HepG2 (cell line): ENCODE results near the gene CILP2. TPM values are rescaled to one million over a fixed set of nuclear protein-coding genes. Genes with fewer than 3 reads are reported as not detected.
A peak's percentile ranks its signal among the peaks of the same experiment; 100 is the strongest.

ENCODE experiments used
- ATAC-seq: fragments of 200-7000 bp; cut with Tn5 transposase; 3 replicates; pipeline ENCODE4 v1.9.1; 2020; ENCODE audit warnings: mild to moderate bottlenecking, moderate library complexity
- BruUV-seq: library from RNA; stranded (reverse); fragments of 400-500 nt; replicated peaks from 2 replicates; lab custom pipeline; 2021; lab: Mats Ljungman, UMichigan
- CTCF ChIA-PET: fragments of 300-600 bp; formaldehyde crosslinking; extraction: SDS; loops from one replicate; lab custom pipeline; 2021; ENCODE audit warnings: low total read pairs, inconsistent platforms, low intra/inter-chr PET ratio; lab: Yijun Ruan, JAX
- POLR2A ChIA-PET: fragments of 350-600 bp; sonication (Branson Sonifier 250); formaldehyde crosslinking; loops from one replicate; lab custom pipeline; 2020; ENCODE audit warnings: antibody characterized with exemption, inconsistent platforms; lab: Yijun Ruan, JAX
- DNase-seq: peaks from one replicate; pipeline ENCODE4 v3.0.0-alpha.2; 2015; ENCODE audit warnings: low spot score
- FAIRE-seq: peaks from 3 replicates; lab custom pipeline; 2011; peaks lifted over from hg19 to GRCh38; lab: Jason Lieb, UNC
- H2AFZ ChIP-seq: one replicate; pipeline ENCODE4 v1.6.1; 2011; ENCODE audit warnings: low read length, inconsistent platforms
- H3K27ac ChIP-seq: fragments of 300-600 bp; 3 replicates; pipeline ENCODE4 v1.8.0; 2011; ENCODE audit warnings: mixed run types, mild to moderate bottlenecking, mixed read lengths, low read length, inconsistent platforms; ENCODE audit not compliant: insufficient read depth; ENCODE audit errors: extremely low read length
- H3K27me3 ChIP-seq, 2 experiments: fragments of 200-600 bp in 1 of 2; 2 replicates in 1 of 2; 3 replicates in 1 of 2; pipeline versions ENCODE4 v1.6.0 to v1.8.0; 2011; ENCODE audit warnings: low read length in 2 of 2, mild to moderate bottlenecking in 2 of 2, moderate library complexity in 2 of 2, inconsistent platforms in 1 of 2; ENCODE audit not compliant: insufficient read depth in 2 of 2, control insufficient read depth in 1 of 2
- H3K36me3 ChIP-seq, 2 experiments: fragments of 200-600 bp in 1 of 2; replicated peaks in 1 of 2; 2 replicates in 1 of 2; 3 replicates in 1 of 2; pipeline versions ENCODE4 v1.5.1 to v1.8.0; 2011; ENCODE audit warnings: low read length in 2 of 2, inconsistent platforms in 1 of 2; ENCODE audit not compliant: insufficient read depth in 2 of 2, control insufficient read depth in 1 of 2
- H3K4me1 ChIP-seq: 2 replicates; pipeline ENCODE4 v1.5.1; 2012; ENCODE audit warnings: low read length, inconsistent platforms; ENCODE audit not compliant: insufficient read depth
- H3K4me2 ChIP-seq: 2 replicates; pipeline ENCODE4 v1.6.0; 2011; ENCODE audit warnings: low read depth, low read length, inconsistent platforms
- H3K4me3 ChIP-seq, 3 experiments: fragments of 200-600 bp in 1 of 3; sonication (generic), shearing (Covaris generic) in 1 of 3; replicated peaks in 1 of 3; 2 replicates each; pipeline ENCODE4 v1.5.1; 2011 to 2016; ENCODE audit warnings: low read length in 3 of 3, inconsistent platforms in 2 of 3, low read depth in 2 of 3, mild to moderate bottlenecking in 2 of 3, control low read depth in 1 of 3, mixed read lengths in 1 of 3; ENCODE audit not compliant: insufficient read depth in 1 of 3
- H3K79me2 ChIP-seq: one replicate; pipeline ENCODE4 v1.6.1; 2011; ENCODE audit warnings: low read length, inconsistent platforms; ENCODE audit not compliant: insufficient read depth
- H3K9ac ChIP-seq: 2 replicates; pipeline ENCODE4 v1.6.0; 2011; ENCODE audit warnings: mild to moderate bottlenecking, low read depth, low read length, inconsistent platforms; ENCODE audit not compliant: insufficient read depth
- H3K9me3 ChIP-seq: 2 replicates; pipeline ENCODE4 v1.5.1; 2012; ENCODE audit warnings: mild to moderate bottlenecking, low read length
- H4K20me1 ChIP-seq: 2 replicates; pipeline ENCODE4 v1.6.0; 2011; ENCODE audit warnings: inconsistent platforms, mild to moderate bottlenecking, low read length, moderate library complexity; ENCODE audit not compliant: insufficient read depth
- ADNP ChIP-seq: sonication (generic); formaldehyde crosslinking; IDR thresholded peaks from 2 replicates; pipeline ENCODE4 v1.4.0; 2020; ENCODE audit warnings: missing genetic modification reagents
- AGO1 ChIP-seq: fragments of 200-400 bp; formaldehyde crosslinking; IDR thresholded peaks from 2 replicates; pipeline ENCODE4 v1.6.1; 2017; ENCODE audit warnings: mild to moderate bottlenecking, low read depth, low read length, moderate library complexity; ENCODE audit not compliant: poor library complexity, severe bottlenecking
- MTA3 ChIP-seq: sonication (generic); formaldehyde crosslinking; IDR thresholded peaks from 2 replicates; pipeline ENCODE4 v1.4.0; 2020; ENCODE audit warnings: missing genetic modification reagents
- NCOR1 ChIP-seq: fragments of 200-600 bp; sonication (generic); IDR thresholded peaks from 2 replicates; pipeline ENCODE4 v1.7.0; 2017; ENCODE audit warnings: antibody characterized with exemption, low read length, borderline replicate concordance
- POLR2G ChIP-seq: fragments of 200-400 bp; formaldehyde crosslinking; IDR thresholded peaks from 2 replicates; pipeline ENCODE4 v1.6.1; 2018; ENCODE audit warnings: mild to moderate bottlenecking, low read depth, low read length, moderate library complexity
- TCF12 ChIP-seq, 2 experiments: fragments of 450-650 bp in 1 of 2; sonication (generic) in 1 of 2; formaldehyde crosslinking in 1 of 2; IDR thresholded peaks; 2 replicates each; pipeline versions ENCODE4 v1.6.1 to v1.8.0; 2017 to 2022; ENCODE audit warnings: antibody characterized with exemption in 1 of 2, mild to moderate bottlenecking in 1 of 2, missing genetic modification reagents in 1 of 2, moderate library complexity in 1 of 2
- TGIF2 ChIP-seq: IDR thresholded peaks from 2 replicates; pipeline ENCODE4 v1.6.1; 2016; ENCODE audit warnings: control low read depth, missing compliant biosample characterization
- ZBTB42 ChIP-seq: sonication (generic); formaldehyde crosslinking; IDR thresholded peaks from 2 replicates; pipeline ENCODE4 v1.5.0; 2020; ENCODE audit warnings: mild to moderate bottlenecking, missing genetic modification reagents
- ZNF547 ChIP-seq: sonication (generic); formaldehyde crosslinking; IDR thresholded peaks from 2 replicates; pipeline ENCODE4 v1.5.1; 2020; ENCODE audit warnings: mild to moderate bottlenecking, missing genetic modification reagents
- ZNF614 ChIP-seq: IDR thresholded peaks from 2 replicates; pipeline ENCODE4 v1.6.1; 2018; ENCODE audit warnings: missing biosample characterization, missing genetic modification reagents, inconsistent platforms, borderline replicate concordance
- ZNF629 ChIP-seq: sonication (generic); formaldehyde crosslinking; conservative IDR thresholded peaks from 2 replicates; pipeline ENCODE4 v1.5.0; 2020; ENCODE audit warnings: missing genetic modification reagents
- WGBS: methylation state at CpG from one replicate; pipeline ENCODE4 v1.1.6; 2017; ENCODE audit warnings: low lambda C conversion rate; 5-methylcytosine and 5-hydroxymethylcytosine counted together
- in situ Hi-C: cut with HindIII; loops from 2 replicates; pipeline ENCODE4 v1.10.0; 2017; ENCODE audit warnings: low pct_unique_long_range_greater_than_20kb; ENCODE audit not compliant: extremely low pct_ligation_motif_present
- intact Hi-C: fragments of 100-400 bp; cut with micrococcal nuclease; formaldehyde crosslinking; loops from one replicate; pipeline ENCODE4 v1.10.0; 2022; ENCODE audit not compliant: unreplicated experiment
- polyA plus RNA-seq, 8 experiments: library from polyadenylated mRNA; depleted of rRNA in 3 of 8; stranded (reverse) in 7 of 8; unstranded in 1 of 8; fragments of >200 nt; fragmentation: Illumina TruSeq in 4 of 8; extraction: Trizol in 4 of 8; gene quantifications; 2 replicates each; pipeline versions ENCODE4 v1.2.1 to v1.2.3, GENCODE V29; 2011 to 2016; ENCODE audit warnings: low read depth in 4 of 8, missing spikeins in 1 of 8, mixed read lengths in 1 of 8; ENCODE audit not compliant: insufficient read depth in 1 of 8
- total RNA-seq, 5 experiments: library from RNA; depleted of rRNA; stranded (reverse); fragments of >200 nt; fragmentation: Illumina TruSeq; extraction: Trizol; gene quantifications; 2 replicates each; pipeline ENCODE4 v1.2.3, GENCODE V29; 2016; ENCODE audit warnings: low read depth in 1 of 5

CILP2 gene
- total and polyA plus RNA-seq, 2 of the 13 experiments (the other 11 are each of a cell fraction or from before 2014, with no cell fraction given): 0.09 to 0.37 TPM

- Histone ChIP-seq H3K79me2 (no peaks in the 10 kb centered on the region), H3K4me2 (no peak overlapping the region), H3K27me3 (0 out of 5 replicates have a peak, but pooled peaks cover 0 to 6% of the 10 kb centered on the region in 2 experiments), H3K27ac (no peak overlapping the region), H3K4me3 (no peak overlapping the region), H2AFZ (no peak overlapping the region), H3K4me1 (peaks cover 9% of the 10 kb centered on the region; the same call in 1 of the 2 replicates), H3K9me3 (no peaks in the 10 kb centered on the region), H3K36me3 (no peaks in the 10 kb centered on the region; a peak in 1 of 5 replicates), H3K9ac (no peak overlapping the region), H4K20me1 (no peaks in the 10 kb centered on the region)
- FAIRE-seq (no peak), DNase-seq (no peak), ATAC-seq (no peak)
- 89% methylated on average over 13 of the region's 34 CpGs for WGBS
- intact Hi-C loops: no loop called here
- BruUV-seq: no TSS peak
- in situ Hi-C loops: loop anchor here (5.0 to 25.0 kb wide), 2 partner anchors 107 to 427 kb away; partner anchors contain the start of gene GMIP
- no peak for TF ChIP-seq TGIF2 (CRISPR knock-in tag)
- TF ChIP-seq ZNF614 (CRISPR knock-in tag): no peak
- TF ChIP-seq ZNF629 (CRISPR knock-in tag): peak; percentile 53
- CTCF ChIA-PET: no interaction called here
- POLR2A ChIA-PET: no interaction called here
Observed at GRCh38 chr19:19535311-19536191, 2.5 kb upstream of the CILP2 start.

GRCh38 chr19:19537075-19538048 lies 703 bp upstream of the CILP2 start:
- ChIA-PET CTCF (no interaction called here), POLR2A (no interaction called here)
- H4K20me1 ChIP-seq: no peaks in the 10 kb centered on the region
- H3K4me2 ChIP-seq: peak overlapping the region; percentile 50; the same call in 1 of the 2 replicates
- no peaks in the 10 kb centered on the region for H3K9me3 ChIP-seq
- H3K36me3 ChIP-seq: no peaks in the 10 kb centered on the region
- H3K4me3 ChIP-seq: 0 out of 6 replicates have a peak overlapping the region, but pooled peaks of 1 of the 3 experiments have one; percentile 61
- in situ Hi-C loops (loop anchor here (5.0 to 25.0 kb wide), 2 partner anchors 105 to 425 kb away; partner anchors contain the start of gene GMIP), intact Hi-C loops (no loop called here)
- BruUV-seq: no TSS peak
- H2AFZ ChIP-seq: no peak overlapping the region
- DNase-seq (no peak), ATAC-seq (no peak), FAIRE-seq (no peak)
- H3K27ac ChIP-seq: no peak overlapping the region
- H3K9ac ChIP-seq: no peak overlapping the region
- WGBS: 92% methylated on average over 42 of the region's 59 CpGs
- no peaks in the 10 kb centered on the region for H3K79me2 ChIP-seq
- peaks cover 8% of the 10 kb centered on the region; the same call in 1 of the 2 replicates for H3K4me1 ChIP-seq
- 0 out of 5 replicates have a peak, but pooled peaks cover 0 to 6% of the 10 kb centered on the region in 2 experiments for H3K27me3 ChIP-seq
- no peak for TF ChIP-seq NCOR1
- TF ChIP-seq ZBTB42 (CRISPR knock-in tag): no peak
- TF ChIP-seq ADNP: no peak
- peak; percentile 12 for TF ChIP-seq AGO1
- no peak for TF ChIP-seq ZNF547
- TF ChIP-seq POLR2G: no peak
- no peak for TF ChIP-seq TCF12 (IDR thresholded peaks at IDR 0.05)
- no peak for TF ChIP-seq TCF12 (CRISPR knock-in tag; IDR thresholded peaks at IDR 0.05)
- TF ChIP-seq MTA3: no peak
